Stomach (tissue), 4 donors: ENCODE results near the gene FOXO6.

Source experiments
- EP300 ChIP-seq: sonication (generic); formaldehyde crosslinking; IDR thresholded peaks from one replicate; pipeline ENCODE4 v1.6.1; 2017; ENCODE audit warnings: antibody characterized with exemption
- TF ChIP-seq, protein P1 (sequence below), 7 experiments: fragments of 450-650 bp in 4 of 7; fragments of 200-600 bp in 3 of 7; sonication (generic) in 3 of 7; IDR thresholded peaks; one replicate each; pipeline ENCODE4 v1.5.1; 2016 to 2019; ENCODE audit warnings: antibody characterized with exemption in 7 of 7, control low read depth in 2 of 7, mild to moderate bottlenecking in 1 of 7

- no peak for TF ChIP-seq EP300
- TF ChIP-seq, protein P1, sequence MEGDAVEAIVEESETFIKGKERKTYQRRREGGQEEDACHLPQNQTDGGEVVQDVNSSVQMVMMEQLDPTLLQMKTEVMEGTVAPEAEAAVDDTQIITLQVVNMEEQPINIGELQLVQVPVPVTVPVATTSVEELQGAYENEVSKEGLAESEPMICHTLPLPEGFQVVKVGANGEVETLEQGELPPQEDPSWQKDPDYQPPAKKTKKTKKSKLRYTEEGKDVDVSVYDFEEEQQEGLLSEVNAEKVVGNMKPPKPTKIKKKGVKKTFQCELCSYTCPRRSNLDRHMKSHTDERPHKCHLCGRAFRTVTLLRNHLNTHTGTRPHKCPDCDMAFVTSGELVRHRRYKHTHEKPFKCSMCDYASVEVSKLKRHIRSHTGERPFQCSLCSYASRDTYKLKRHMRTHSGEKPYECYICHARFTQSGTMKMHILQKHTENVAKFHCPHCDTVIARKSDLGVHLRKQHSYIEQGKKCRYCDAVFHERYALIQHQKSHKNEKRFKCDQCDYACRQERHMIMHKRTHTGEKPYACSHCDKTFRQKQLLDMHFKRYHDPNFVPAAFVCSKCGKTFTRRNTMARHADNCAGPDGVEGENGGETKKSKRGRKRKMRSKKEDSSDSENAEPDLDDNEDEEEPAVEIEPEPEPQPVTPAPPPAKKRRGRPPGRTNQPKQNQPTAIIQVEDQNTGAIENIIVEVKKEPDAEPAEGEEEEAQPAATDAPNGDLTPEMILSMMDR (IDR thresholded peaks at IDR 0.05): no peak
Observed at GRCh38 chr1:41325801-41326200, 35.4 kb upstream of the FOXO6 start.
